Chondrocyte (in vitro differentiated cells): Measurements from ENCODE around the gene ABLIM2. TPM values are rescaled to one million over a fixed set of nuclear protein-coding genes. Genes with fewer than 3 reads are reported as not detected.

Source experiments
- DNase-seq: peaks from one replicate; pipeline ENCODE4 v3.0.0; 2021; ENCODE audit warnings: mixed read lengths, low spot score
- H3K27ac Mint-ChIP-seq: one replicate; pipeline ENCODE4 v1.8.0; 2021; ENCODE audit warnings: mild to moderate bottlenecking, moderate library complexity, mixed read lengths; ENCODE audit not compliant: unreplicated experiment
- H3K27me3 Mint-ChIP-seq: 2 replicates; pipeline ENCODE4 v1.8.0; 2021; ENCODE audit warnings: low read depth, mixed read lengths
- H3K36me3 Mint-ChIP-seq: 2 replicates; pipeline ENCODE4 v1.8.0; 2021; ENCODE audit warnings: low read depth, mixed read lengths
- H3K4me1 Mint-ChIP-seq: 2 replicates; pipeline ENCODE4 v1.8.0; 2021; ENCODE audit warnings: low read depth, mild to moderate bottlenecking, mixed read lengths
- H3K4me3 Mint-ChIP-seq: one replicate; pipeline ENCODE4 v1.8.0; 2021; ENCODE audit warnings: mild to moderate bottlenecking, moderate library complexity, mixed read lengths; ENCODE audit not compliant: unreplicated experiment
- H3K9me3 Mint-ChIP-seq: 2 replicates; pipeline ENCODE4 v1.8.0; 2021; ENCODE audit warnings: low read depth, mixed read lengths
- CTCF ChIP-seq: fragments of 200-600 bp; sonication (generic); IDR thresholded peaks from 2 replicates; pipeline ENCODE4 v1.5.0; 2021; ENCODE audit warnings: antibody characterized with exemption, mild to moderate bottlenecking, moderate library complexity
- total RNA-seq: library from RNA; stranded (reverse); gene quantifications from 3 replicates; pipeline ENCODE4 v1.2.1, GENCODE V29; 2021

The ABLIM2 gene
- total RNA-seq, 1 donor from 2014 or later = 0.47 TPM

GRCh38 chr4:8151165-8151650, 7.4 kb downstream of the ABLIM2 start:
- H3K27me3 Mint-ChIP-seq = peaks cover 40% of the 10 kb centered on the region
- TF ChIP-seq CTCF = no peak
- no peaks in the 10 kb centered on the region for H3K4me1 Mint-ChIP-seq
- no peak overlapping the region for H3K27ac Mint-ChIP-seq
- no peak overlapping the region for H3K4me3 Mint-ChIP-seq
- H3K36me3 Mint-ChIP-seq = no peaks in the 10 kb centered on the region
- H3K9me3 Mint-ChIP-seq = no peaks in the 10 kb centered on the region
- DNase-seq = no peak

GRCh38 chr4:8150152-8151090, 8.2 kb downstream of the ABLIM2 start:
- H3K27ac Mint-ChIP-seq = no peak overlapping the region
- no peak overlapping the region for H3K4me3 Mint-ChIP-seq
- no peak for DNase-seq
- H3K9me3 Mint-ChIP-seq = no peaks in the 10 kb centered on the region
- H3K4me1 Mint-ChIP-seq = peaks cover 4% of the 10 kb centered on the region
- no peaks in the 10 kb centered on the region for H3K36me3 Mint-ChIP-seq
- H3K27me3 Mint-ChIP-seq = peaks cover 46% of the 10 kb centered on the region
- no peak for TF ChIP-seq CTCF

GRCh38 chr4:8149664-8150063, 8.9 kb downstream of the ABLIM2 start:
- H3K4me1 Mint-ChIP-seq = peaks cover 6% of the 10 kb centered on the region
- no peak overlapping the region for H3K27ac Mint-ChIP-seq
- no peak overlapping the region for H3K4me3 Mint-ChIP-seq
- no peaks in the 10 kb centered on the region for H3K36me3 Mint-ChIP-seq
- no peak for DNase-seq
- H3K9me3 Mint-ChIP-seq = no peaks in the 10 kb centered on the region
- peaks cover 45% of the 10 kb centered on the region for H3K27me3 Mint-ChIP-seq
- TF ChIP-seq CTCF = no peak

GRCh38 chr4:8148785-8149435, 9.7 kb downstream of the ABLIM2 start:
- no peaks in the 10 kb centered on the region for H3K36me3 Mint-ChIP-seq
- no peak overlapping the region for H3K4me3 Mint-ChIP-seq
- peaks cover 6% of the 10 kb centered on the region for H3K4me1 Mint-ChIP-seq
- peaks cover 49% of the 10 kb centered on the region for H3K27me3 Mint-ChIP-seq
- no peaks in the 10 kb centered on the region for H3K9me3 Mint-ChIP-seq
- TF ChIP-seq CTCF = no peak
- no peak overlapping the region for H3K27ac Mint-ChIP-seq
- no peak for DNase-seq

- TF ChIP-seq CTCF = no peak
- H3K36me3 Mint-ChIP-seq = no peaks in the 10 kb centered on the region
- no peaks in the 10 kb centered on the region for H3K9me3 Mint-ChIP-seq
- no peak overlapping the region for H3K27ac Mint-ChIP-seq
- peaks cover 6% of the 10 kb centered on the region for H3K4me1 Mint-ChIP-seq
- no peak for DNase-seq
- H3K4me3 Mint-ChIP-seq = no peak overlapping the region
- peaks cover 47% of the 10 kb centered on the region for H3K27me3 Mint-ChIP-seq
Measured at GRCh38 chr4:8148159-8148558, 10.5 kb downstream of the ABLIM2 start.
